ENCODE data around the gene TAMALIN. TPM values are rescaled to one million over a fixed set of nuclear protein-coding genes. Genes with fewer than 3 reads are reported as not detected.
"Not testable (repeated sequence)": the region's sequence is repeated elsewhere in the genome, so short reads cannot be mapped to it uniquely, and the experiment has no call there.

Gene TAMALIN
- total RNA-seq, 1 donor from 2014 or later: 15.5 TPM

- no peaks in the 10 kb centered on the region for H3K27me3 Mint-ChIP-seq
- DNase-seq (ENCODE audit: low spot score, unreplicated experiment): no peak
These were observed 32.1 kb upstream of the TAMALIN start for GRCh38 chr12:51974646-51975045.

GRCh38 chr12:51975196-51975595, 31.6 kb upstream of the TAMALIN start:
- peaks cover 17% of the 10 kb centered on the region for H3K36me3 Mint-ChIP-seq (ENCODE audit: insufficient read depth)
- H3K9me3 Mint-ChIP-seq (ENCODE audit: low read depth): no peaks in the 10 kb centered on the region
- no peak for DNase-seq (ENCODE audit: low spot score, unreplicated experiment)
- H3K27me3 Mint-ChIP-seq: no peaks in the 10 kb centered on the region
- peak overlapping the region; percentile 42 for H3K27ac Mint-ChIP-seq
- no peak overlapping the region for H3K4me3 Mint-ChIP-seq (ENCODE audit: low read depth)
- TF ChIP-seq CTCF (IDR thresholded peaks at IDR 0.05; ENCODE audit: unreplicated experiment): no peak
- peaks cover 66% of the 10 kb centered on the region for H3K4me1 Mint-ChIP-seq (ENCODE audit: low read depth)

More at GRCh38 chr12:51974646-51975045, 32.1 kb upstream of the TAMALIN start:
- TF ChIP-seq CTCF (IDR thresholded peaks at IDR 0.05; ENCODE audit: unreplicated experiment): no peak
- H3K4me3 Mint-ChIP-seq (ENCODE audit: low read depth): no peak overlapping the region
- no peak overlapping the region for H3K27ac Mint-ChIP-seq
- peaks cover 15% of the 10 kb centered on the region for H3K36me3 Mint-ChIP-seq (ENCODE audit: insufficient read depth)
- H3K9me3 Mint-ChIP-seq (ENCODE audit: low read depth): no peaks in the 10 kb centered on the region
- peaks cover 64% of the 10 kb centered on the region for H3K4me1 Mint-ChIP-seq (ENCODE audit: low read depth)

GRCh38 chr12:51976376-51977160, 30.2 kb upstream of the TAMALIN start:
- Mint-ChIP-seq H3K27me3 (no peaks in the 10 kb centered on the region), H3K4me1 (ENCODE audit: low read depth) (peaks cover 66% of the 10 kb centered on the region), H3K27ac (peak overlapping the region; percentile 87), H3K4me3 (ENCODE audit: low read depth) (peak overlapping the region; percentile 31), H3K9me3 (ENCODE audit: low read depth) (no peaks in the 10 kb centered on the region), H3K36me3 (ENCODE audit: insufficient read depth) (peaks cover 23% of the 10 kb centered on the region)
- no peak for TF ChIP-seq CTCF (IDR thresholded peaks at IDR 0.05; ENCODE audit: unreplicated experiment)
- no peak for DNase-seq (ENCODE audit: low spot score, unreplicated experiment)

- peaks cover 66% of the 10 kb centered on the region for H3K4me1 Mint-ChIP-seq (ENCODE audit: low read depth)
- H3K27ac Mint-ChIP-seq: no peak overlapping the region
- no peak for TF ChIP-seq CTCF (IDR thresholded peaks at IDR 0.05; ENCODE audit: unreplicated experiment)
- no peaks in the 10 kb centered on the region for H3K9me3 Mint-ChIP-seq (ENCODE audit: low read depth)
- DNase-seq (ENCODE audit: low spot score, unreplicated experiment): no peak
- H3K4me3 Mint-ChIP-seq (ENCODE audit: low read depth): no peak overlapping the region
- no peaks in the 10 kb centered on the region for H3K27me3 Mint-ChIP-seq
- peaks cover 27% of the 10 kb centered on the region for H3K36me3 Mint-ChIP-seq (ENCODE audit: insufficient read depth)
These were observed 29.4 kb upstream of the TAMALIN start for GRCh38 chr12:51977320-51977753.

GRCh38 chr12:51979306-51979705, 27.4 kb upstream of the TAMALIN start:
- not testable (repeated sequence) for H3K4me3 Mint-ChIP-seq (ENCODE audit: low read depth); H3K9me3 Mint-ChIP-seq (ENCODE audit: low read depth); H3K27me3 Mint-ChIP-seq; DNase-seq (ENCODE audit: low spot score, unreplicated experiment)
- peaks cover 30% of the 10 kb centered on the region for H3K36me3 Mint-ChIP-seq (ENCODE audit: insufficient read depth)
- peak overlapping the region; percentile 33 for H3K27ac Mint-ChIP-seq
- peaks cover 53% of the 10 kb centered on the region for H3K4me1 Mint-ChIP-seq (ENCODE audit: low read depth)
